Liver (tissue), 3 donors: ENCODE data around the gene UAP1.

Experiments
- CTCF ChIP-seq: fragments of 150-350 bp; IDR thresholded peaks from 2 replicates; pipeline ENCODE4 v1.5.1; 2017; ENCODE audit warnings: improper control_type of control experiment, low read depth, low read length; ENCODE audit not compliant: missing input control
- FOXA1 ChIP-seq: IDR thresholded peaks from 2 replicates; pipeline ENCODE4 v1.6.1; 2016; ENCODE audit warnings: antibody characterized with exemption
- MAX ChIP-seq: IDR thresholded peaks from 2 replicates; pipeline ENCODE4 v1.6.1; 2016; ENCODE audit warnings: antibody characterized with exemption
- SP1 ChIP-seq: IDR thresholded peaks from 2 replicates; pipeline ENCODE4 v1.6.1; 2018; ENCODE audit warnings: antibody characterized with exemption, mild to moderate bottlenecking
- donor health status: healthy.
- donor health status: healthy.

- TF ChIP-seq SP1, result no peak
- TF ChIP-seq MAX, result no peak
- TF ChIP-seq CTCF, result no peak
- no peak for TF ChIP-seq FOXA1
These were observed 19.8 kb upstream of the UAP1 start for GRCh38 chr1:162541619-162542141.
